ENCODE results near the gene GPATCH2.

Gene GPATCH2

DNA sequence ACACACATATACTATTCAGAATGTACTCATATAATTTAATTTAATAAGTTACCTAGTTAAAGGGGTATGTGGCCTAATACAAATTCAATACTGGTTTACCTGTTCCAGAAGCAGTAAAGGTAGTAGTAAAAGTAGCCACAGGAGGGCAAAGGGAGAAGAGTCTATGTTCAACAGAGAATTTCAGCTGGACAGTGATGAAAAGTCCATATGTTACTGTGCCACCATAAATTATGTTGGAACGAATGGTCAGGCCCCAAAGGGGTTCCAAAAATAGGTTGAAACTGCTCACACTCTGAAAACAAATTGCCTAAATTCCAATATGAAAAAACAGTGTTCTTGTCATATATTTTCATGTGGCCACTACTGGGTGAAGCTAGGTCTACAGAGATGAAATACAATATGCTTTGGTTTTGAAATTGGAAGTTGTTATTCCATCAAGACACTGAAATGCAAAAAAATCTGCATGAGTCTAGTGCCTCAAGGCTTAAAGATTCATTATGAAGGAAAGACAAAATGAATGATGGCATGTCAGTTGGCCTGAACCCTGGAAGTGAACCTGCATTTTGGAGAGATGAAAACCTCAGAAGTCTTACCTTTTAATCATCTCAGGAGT lies 78.4 kb downstream of the GPATCH2 start:
- Histone ChIP-seq H2BK5ac (ENCODE audit: low read depth, low read length, poor library complexity) (no peak overlapping the region), H3K23ac (ENCODE audit: low read length) (no peak overlapping the region), H3K4ac (ENCODE audit: low read depth, low read length) (no peak overlapping the region), H3K4me1 (ENCODE audit: control insufficient read depth in 1 of 2, insufficient read depth in 2 of 2, low read length in 2 of 2) (no peaks in the 10 kb centered on the region), H3K27me3 (ENCODE audit: insufficient read depth, low read length) (no peaks in the 10 kb centered on the region), H3K9ac (ENCODE audit: low read length) (no peak overlapping the region), H2BK120ac (ENCODE audit: insufficient read depth, low read length, poor library complexity) (no peak overlapping the region), H3K4me2 (ENCODE audit: low read length) (no peak overlapping the region), H2AK5ac (ENCODE audit: low read length) (no peak overlapping the region), H3K9me3 (ENCODE audit: insufficient read depth, low read depth, low read length) (no peaks in the 10 kb centered on the region), H3K4me3 (ENCODE audit: low read depth, low read length) (no peak overlapping the region), H3K27ac (ENCODE audit: low read depth, low read length) (no peak overlapping the region), H3K14ac (ENCODE audit: low read length) (no peak overlapping the region), H3K36me3 (ENCODE audit: control insufficient read depth in 1 of 2, insufficient read depth in 2 of 2, low read length in 2 of 2) (no peaks in the 10 kb centered on the region), H3K79me2 (ENCODE audit: control insufficient read depth, insufficient read depth, low read length, poor library complexity) (no peaks in the 10 kb centered on the region), H4K8ac (ENCODE audit: low read depth, low read length) (no peak overlapping the region), H3K79me1 (ENCODE audit: low read length) (no peaks in the 10 kb centered on the region), H4K12ac (ENCODE audit: low read depth, low read length) (no peak overlapping the region), H4K91ac (ENCODE audit: low read depth, low read length) (no peak overlapping the region), H2AFZ (ENCODE audit: insufficient read depth, low read length, poor library complexity) (no peak overlapping the region), H3K18ac (ENCODE audit: low read length) (no peak overlapping the region), H2BK12ac (ENCODE audit: low read length) (no peak overlapping the region)
- no CpG with 5 or more reads among the region's 1 CpG for WGBS (ENCODE audit: extremely low coverage, insufficient coverage, insufficient read length)
- no peak for DNase-seq

DNA sequence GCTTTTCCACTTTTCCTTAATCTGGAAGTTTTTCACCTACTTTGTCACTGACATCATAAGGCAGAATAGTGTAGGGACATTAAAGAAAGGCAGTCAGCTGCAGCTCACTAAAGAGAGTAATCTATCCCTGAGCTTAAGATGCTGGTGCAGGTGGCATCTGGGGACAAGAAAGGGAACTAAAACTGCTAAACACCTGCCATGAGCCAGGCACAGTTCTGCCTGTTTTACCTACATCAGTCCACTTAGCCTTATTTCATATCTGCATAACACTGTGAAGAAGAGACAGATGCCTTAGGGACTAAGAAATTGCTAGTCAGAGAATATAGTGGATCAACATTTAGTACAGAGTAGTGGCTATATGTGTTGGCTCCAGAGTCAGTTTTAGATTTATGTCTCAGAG lies 88.1 kb downstream of the GPATCH2 start:
- H4K8ac ChIP-seq (ENCODE audit: low read depth, low read length) = no peak overlapping the region
- H4K91ac ChIP-seq (ENCODE audit: low read depth, low read length) = no peak overlapping the region
- no peak overlapping the region for H3K23ac ChIP-seq (ENCODE audit: low read length)
- no peak overlapping the region for H3K14ac ChIP-seq (ENCODE audit: low read length)
- no peaks in the 10 kb centered on the region for H3K27me3 ChIP-seq (ENCODE audit: insufficient read depth, low read length)
- no peak overlapping the region for H2AFZ ChIP-seq (ENCODE audit: insufficient read depth, low read length, poor library complexity)
- H3K27ac ChIP-seq (ENCODE audit: low read depth, low read length) = no peak overlapping the region
- no peaks in the 10 kb centered on the region for H3K9me3 ChIP-seq (ENCODE audit: insufficient read depth, low read depth, low read length)
- H3K4me3 ChIP-seq (ENCODE audit: low read depth, low read length) = no peak overlapping the region
- H3K18ac ChIP-seq (ENCODE audit: low read length) = no peak overlapping the region
- H3K4me1 ChIP-seq (ENCODE audit: control insufficient read depth in 1 of 2, insufficient read depth in 2 of 2, low read length in 2 of 2) = no peaks in the 10 kb centered on the region
- H2BK5ac ChIP-seq (ENCODE audit: low read depth, low read length, poor library complexity) = no peak overlapping the region
- H3K4ac ChIP-seq (ENCODE audit: low read depth, low read length) = no peak overlapping the region
- H4K12ac ChIP-seq (ENCODE audit: low read depth, low read length) = no peak overlapping the region
- H3K79me1 ChIP-seq (ENCODE audit: low read length) = no peaks in the 10 kb centered on the region
- no peak overlapping the region for H2BK120ac ChIP-seq (ENCODE audit: insufficient read depth, low read length, poor library complexity)
- no peak overlapping the region for H2AK5ac ChIP-seq (ENCODE audit: low read length)
- H3K4me2 ChIP-seq (ENCODE audit: low read length) = no peak overlapping the region
- no peak overlapping the region for H2BK12ac ChIP-seq (ENCODE audit: low read length)
- DNase-seq = no peak
- H3K36me3 ChIP-seq (ENCODE audit: control insufficient read depth in 1 of 2, insufficient read depth in 2 of 2, low read length in 2 of 2) = no peaks in the 10 kb centered on the region
- H3K79me2 ChIP-seq (ENCODE audit: control insufficient read depth, insufficient read depth, low read length, poor library complexity) = no peaks in the 10 kb centered on the region
- no peak overlapping the region for H3K9ac ChIP-seq (ENCODE audit: low read length)

DNA sequence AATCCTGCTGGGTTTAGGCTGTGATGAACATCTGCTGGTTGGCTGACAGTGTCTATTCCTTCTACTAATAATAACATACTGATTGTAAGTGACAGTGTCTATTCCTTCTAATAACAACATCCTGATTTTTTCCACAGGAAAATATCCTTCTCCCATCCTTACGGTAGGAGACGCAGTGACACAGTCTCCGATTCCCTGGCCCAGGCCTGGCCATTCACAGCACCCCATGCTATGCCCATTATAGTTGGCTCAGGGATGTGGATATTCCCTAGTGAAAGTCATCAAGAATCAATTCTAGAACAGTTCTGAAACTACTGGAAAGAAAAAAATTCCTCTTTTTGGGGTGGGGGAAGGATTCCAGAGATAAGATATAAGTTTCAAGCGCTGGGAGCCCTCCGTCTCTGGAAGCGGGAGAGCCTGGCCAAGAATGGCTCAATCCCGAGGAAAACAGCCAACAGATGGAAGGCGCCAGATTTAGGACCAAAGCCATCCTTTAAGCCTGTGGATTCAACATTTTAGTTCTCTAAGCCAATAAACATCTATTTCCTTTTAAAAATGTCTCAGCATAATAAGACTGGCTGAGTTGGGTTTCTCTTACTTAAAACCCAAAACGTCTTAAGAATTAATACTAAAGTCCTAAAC lies 88.6 kb downstream of the GPATCH2 start:
- no peaks in the 10 kb centered on the region for H3K27me3 ChIP-seq (ENCODE audit: insufficient read depth, low read length)
- H3K14ac ChIP-seq (ENCODE audit: low read length) = no peak overlapping the region
- H4K12ac ChIP-seq (ENCODE audit: low read depth, low read length) = no peak overlapping the region
- DNase-seq = no peak
- no peak overlapping the region for H3K27ac ChIP-seq (ENCODE audit: low read depth, low read length)
- H3K4me3 ChIP-seq (ENCODE audit: low read depth, low read length) = no peak overlapping the region
- no peak overlapping the region for H2BK5ac ChIP-seq (ENCODE audit: low read depth, low read length, poor library complexity)
- no peaks in the 10 kb centered on the region for H3K79me1 ChIP-seq (ENCODE audit: low read length)
- H3K4me2 ChIP-seq (ENCODE audit: low read length) = no peak overlapping the region
- no peak overlapping the region for H3K4ac ChIP-seq (ENCODE audit: low read depth, low read length)
- no peak overlapping the region for H4K8ac ChIP-seq (ENCODE audit: low read depth, low read length)
- no peaks in the 10 kb centered on the region for H3K79me2 ChIP-seq (ENCODE audit: control insufficient read depth, insufficient read depth, low read length, poor library complexity)
- H2BK120ac ChIP-seq (ENCODE audit: insufficient read depth, low read length, poor library complexity) = no peak overlapping the region
- no peaks in the 10 kb centered on the region for H3K4me1 ChIP-seq (ENCODE audit: control insufficient read depth in 1 of 2, insufficient read depth in 2 of 2, low read length in 2 of 2)
- H2AFZ ChIP-seq (ENCODE audit: insufficient read depth, low read length, poor library complexity) = no peak overlapping the region
- no peak overlapping the region for H4K91ac ChIP-seq (ENCODE audit: low read depth, low read length)
- no peaks in the 10 kb centered on the region for H3K9me3 ChIP-seq (ENCODE audit: insufficient read depth, low read depth, low read length)
- H3K36me3 ChIP-seq (ENCODE audit: control insufficient read depth in 1 of 2, insufficient read depth in 2 of 2, low read length in 2 of 2) = no peaks in the 10 kb centered on the region
- no peak overlapping the region for H3K18ac ChIP-seq (ENCODE audit: low read length)
- WGBS (ENCODE audit: extremely low coverage, insufficient coverage, insufficient read length) = no CpG with 5 or more reads among the region's 9 CpGs
- H2AK5ac ChIP-seq (ENCODE audit: low read length) = no peak overlapping the region
- no peak overlapping the region for H3K9ac ChIP-seq (ENCODE audit: low read length)
- H2BK12ac ChIP-seq (ENCODE audit: low read length) = no peak overlapping the region
- no peak overlapping the region for H3K23ac ChIP-seq (ENCODE audit: low read length)

DNA sequence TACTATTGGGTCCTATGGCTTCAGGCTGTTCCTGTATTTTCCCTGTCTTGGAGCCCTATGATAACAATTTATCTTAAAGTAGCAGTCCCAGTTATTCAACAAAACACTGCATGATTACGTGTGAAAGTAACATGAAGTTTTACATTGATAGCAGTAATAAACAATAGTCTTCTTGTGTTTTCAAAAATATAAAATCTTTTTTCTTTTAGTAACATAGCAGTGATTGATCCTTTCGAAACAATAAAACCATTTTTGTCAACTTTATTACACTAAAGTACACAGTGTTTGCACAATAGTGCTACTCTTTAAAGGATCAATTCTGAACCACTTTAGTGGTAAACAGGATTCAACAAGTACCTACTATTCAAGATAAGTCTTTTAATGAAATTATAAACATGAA lies 90.6 kb downstream of the GPATCH2 start:
- Histone ChIP-seq H3K4me3 (ENCODE audit: low read depth, low read length) (no peak overlapping the region), H2BK120ac (ENCODE audit: insufficient read depth, low read length, poor library complexity) (no peak overlapping the region), H4K8ac (ENCODE audit: low read depth, low read length) (no peak overlapping the region), H3K4ac (ENCODE audit: low read depth, low read length) (no peak overlapping the region), H3K9me3 (ENCODE audit: insufficient read depth, low read depth, low read length) (no peaks in the 10 kb centered on the region), H3K14ac (ENCODE audit: low read length) (no peak overlapping the region), H3K79me2 (ENCODE audit: control insufficient read depth, insufficient read depth, low read length, poor library complexity) (no peaks in the 10 kb centered on the region), H2BK12ac (ENCODE audit: low read length) (no peak overlapping the region), H3K79me1 (ENCODE audit: low read length) (no peaks in the 10 kb centered on the region), H4K12ac (ENCODE audit: low read depth, low read length) (no peak overlapping the region), H3K4me1 (ENCODE audit: control insufficient read depth in 1 of 2, insufficient read depth in 2 of 2, low read length in 2 of 2) (no peaks in the 10 kb centered on the region), H3K23ac (ENCODE audit: low read length) (no peak overlapping the region), H2BK5ac (ENCODE audit: low read depth, low read length, poor library complexity) (no peak overlapping the region), H3K9ac (ENCODE audit: low read length) (no peak overlapping the region), H3K36me3 (ENCODE audit: control insufficient read depth in 1 of 2, insufficient read depth in 2 of 2, low read length in 2 of 2) (no peaks in the 10 kb centered on the region), H2AFZ (ENCODE audit: insufficient read depth, low read length, poor library complexity) (no peak overlapping the region), H3K27me3 (ENCODE audit: insufficient read depth, low read length) (no peaks in the 10 kb centered on the region), H3K27ac (ENCODE audit: low read depth, low read length) (no peak overlapping the region), H4K91ac (ENCODE audit: low read depth, low read length) (no peak overlapping the region), H3K4me2 (ENCODE audit: low read length) (no peak overlapping the region), H2AK5ac (ENCODE audit: low read length) (no peak overlapping the region), H3K18ac (ENCODE audit: low read length) (no peak overlapping the region)
- WGBS (ENCODE audit: extremely low coverage, insufficient coverage, insufficient read length) = no CpG with 5 or more reads among the region's 2 CpGs
- DNase-seq = no peak

Measured in trophoblast cell (in vitro differentiated cells and primary cell).